HepG2 (cell line): ENCODE measurements around the gene CNOT1. TPM values are rescaled to one million over a fixed set of nuclear protein-coding genes. Genes with fewer than 3 reads are reported as not detected.

ENCODE experiments used
- AHDC1 ChIP-seq: sonication (generic); formaldehyde crosslinking; IDR thresholded peaks from 2 replicates; pipeline ENCODE4 v1.5.1; 2020; ENCODE audit warnings: mild to moderate bottlenecking, missing genetic modification reagents, borderline replicate concordance
- ATF2 ChIP-seq: sonication (generic); formaldehyde crosslinking; IDR thresholded peaks from 2 replicates; pipeline ENCODE4 v1.4.0; 2020; ENCODE audit warnings: missing genetic modification reagents
- PAWR ChIP-seq: sonication (generic); formaldehyde crosslinking; IDR thresholded peaks from 2 replicates; pipeline ENCODE4 v1.4.0; 2020; ENCODE audit warnings: missing genetic modification reagents, mild to moderate bottlenecking, borderline replicate concordance
- PLSCR1 ChIP-seq: sonication (generic); formaldehyde crosslinking; IDR thresholded peaks from 2 replicates; pipeline ENCODE4 v1.5.0; 2020; ENCODE audit warnings: missing genetic modification reagents, mild to moderate bottlenecking, borderline replicate concordance
- SMAD1 ChIP-seq: sonication (generic); formaldehyde crosslinking; IDR thresholded peaks from 2 replicates; pipeline ENCODE4 v1.4.0; 2020; ENCODE audit warnings: missing genetic modification reagents, low read depth, mild to moderate bottlenecking, borderline replicate concordance
- SRF ChIP-seq: IDR thresholded peaks from 2 replicates; pipeline ENCODE4 v1.6.1; 2011; ENCODE audit warnings: mild to moderate bottlenecking, low read depth, low read length, moderate library complexity
- TEAD3 ChIP-seq: optimal IDR thresholded peaks from 2 replicates; pipeline ENCODE3; 2016; ENCODE audit warnings: borderline replicate concordance
- TERF1 ChIP-seq: sonication (generic); formaldehyde crosslinking; IDR thresholded peaks from 2 replicates; pipeline ENCODE4 v1.8.0; 2022; ENCODE audit warnings: mild to moderate bottlenecking, missing genetic modification reagents, moderate library complexity
- THRA ChIP-seq: sonication (generic); formaldehyde crosslinking; IDR thresholded peaks from 2 replicates; pipeline ENCODE4 v1.4.0; 2020; ENCODE audit warnings: missing genetic modification reagents, borderline replicate concordance
- ZBTB37 ChIP-seq: sonication (generic); formaldehyde crosslinking; IDR thresholded peaks from 2 replicates; pipeline ENCODE4 v1.4.0; 2020; ENCODE audit warnings: mild to moderate bottlenecking, missing genetic modification reagents
- ZIK1 ChIP-seq: sonication (generic); formaldehyde crosslinking; IDR thresholded peaks from 2 replicates; pipeline ENCODE4 v1.5.0; 2020; ENCODE audit warnings: mild to moderate bottlenecking, low read depth, missing genetic modification reagents, borderline replicate concordance
- ZKSCAN5 ChIP-seq: sonication (generic); formaldehyde crosslinking; IDR thresholded peaks from 2 replicates; pipeline ENCODE4 v1.5.1; 2020; ENCODE audit warnings: mild to moderate bottlenecking, missing genetic modification reagents
- ZMYM2 ChIP-seq: sonication (generic); formaldehyde crosslinking; IDR thresholded peaks from 2 replicates; pipeline ENCODE4 v1.8.0; 2022; ENCODE audit warnings: mild to moderate bottlenecking, missing genetic modification reagents
- ZNF740 ChIP-seq: sonication (generic); formaldehyde crosslinking; IDR thresholded peaks from 2 replicates; pipeline ENCODE4 v1.4.0; 2020; ENCODE audit warnings: missing genetic modification reagents
- ZNF747 ChIP-seq: sonication (generic); formaldehyde crosslinking; IDR thresholded peaks from 2 replicates; pipeline ENCODE4 v1.8.1; 2023; ENCODE audit warnings: missing genetic modification reagents, mild to moderate bottlenecking, borderline replicate concordance
- ZSCAN20 ChIP-seq: sonication (generic); formaldehyde crosslinking; IDR thresholded peaks from 2 replicates; pipeline ENCODE4 v1.4.0; 2020; ENCODE audit warnings: missing genetic modification reagents, mild to moderate bottlenecking, borderline replicate concordance
- polyA plus RNA-seq, 8 experiments: library from polyadenylated mRNA; depleted of rRNA in 3 of 8; stranded (reverse) in 7 of 8; unstranded in 1 of 8; fragments of >200 nt; fragmentation: Illumina TruSeq in 4 of 8; extraction: Trizol in 4 of 8; gene quantifications; 2 replicates each; pipeline versions ENCODE4 v1.2.1 to v1.2.3, GENCODE V29; 2011 to 2016; ENCODE audit warnings: low read depth in 4 of 8, missing spikeins in 1 of 8, mixed read lengths in 1 of 8; ENCODE audit not compliant: insufficient read depth in 1 of 8
- total RNA-seq, 5 experiments: library from RNA; depleted of rRNA; stranded (reverse); fragments of >200 nt; fragmentation: Illumina TruSeq; extraction: Trizol; gene quantifications; 2 replicates each; pipeline ENCODE4 v1.2.3, GENCODE V29; 2016; ENCODE audit warnings: low read depth in 1 of 5

CNOT1 gene
- total and polyA plus RNA-seq, 2 of the 13 experiments (the other 11 are each of a cell fraction or from before 2014, with no cell fraction given), result 188 to 232 TPM

- TF ChIP-seq ZKSCAN5 (CRISPR knock-in tag) (no peak), ZNF747 (CRISPR knock-in tag) (no peak), SMAD1 (CRISPR knock-in tag) (no peak), SRF (no peak), THRA (CRISPR knock-in tag) (no peak), AHDC1 (CRISPR knock-in tag) (no peak; the same call in 1 of the 2 replicates), ZBTB37 (CRISPR knock-in tag) (no peak), ZSCAN20 (CRISPR knock-in tag) (no peak; the same call in 1 of the 2 replicates), TEAD3 (CRISPR knock-in tag) (peak; percentile 34), ATF2 (CRISPR knock-in tag) (peak; percentile 55; the same call in 1 of the 2 replicates), ZIK1 (CRISPR knock-in tag) (no peak), ZMYM2 (CRISPR knock-in tag) (no peak), ZNF740 (0 out of 2 replicates have a peak, but pooled peaks have one; percentile 27), PLSCR1 (CRISPR knock-in tag) (no peak), TERF1 (no peak), PAWR (no peak)
Measured at GRCh38 chr16:58634265-58634802, 4.7 kb upstream of the CNOT1 start (continued).
